DMS79 (cell line): ENCODE data around the gene C21orf58.
A peak's percentile ranks its signal among the peaks of the same experiment; 100 is the strongest.

ENCODE experiments used
- DNase-seq: peaks from one replicate; lab custom pipeline; 2025; lab: John Stamatoyannopoulos, UW

The C21orf58 gene

DNA sequence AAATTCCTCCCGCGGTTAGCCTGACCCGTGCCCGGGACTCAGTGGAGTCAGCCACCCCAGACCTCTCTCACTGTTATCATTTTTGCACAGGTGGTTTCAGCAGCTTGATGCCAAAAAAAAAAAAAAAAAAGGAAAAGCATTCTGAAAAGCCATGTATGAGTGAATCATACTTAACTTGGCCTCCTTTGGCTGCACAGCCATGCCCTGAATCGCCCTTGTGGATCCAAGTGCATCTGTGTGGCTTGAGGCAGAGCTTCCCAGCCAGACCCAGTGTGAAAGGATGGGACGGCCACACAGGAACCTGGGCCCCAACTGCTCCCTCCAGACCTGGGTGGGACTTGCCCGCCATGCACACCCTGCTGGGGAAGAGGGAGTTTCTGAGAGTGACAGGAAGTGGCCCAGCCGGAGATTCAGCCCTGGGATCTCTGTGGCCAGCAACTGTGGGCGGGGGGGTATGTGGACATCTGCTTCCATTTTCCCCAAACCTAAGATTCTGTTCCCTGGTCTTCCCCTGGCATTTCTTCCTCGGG, 29.0 kb downstream of the C21orf58 start:
- no peak for DNase-seq

- DNase-seq = no peak
These were observed 32.1 kb downstream of the C21orf58 start for GRCh38 chr21:46291561-46291960.

GRCh38 chr21:46289655-46290179, 34.0 kb downstream of the C21orf58 start:
- DNase-seq = no peak

DNA sequence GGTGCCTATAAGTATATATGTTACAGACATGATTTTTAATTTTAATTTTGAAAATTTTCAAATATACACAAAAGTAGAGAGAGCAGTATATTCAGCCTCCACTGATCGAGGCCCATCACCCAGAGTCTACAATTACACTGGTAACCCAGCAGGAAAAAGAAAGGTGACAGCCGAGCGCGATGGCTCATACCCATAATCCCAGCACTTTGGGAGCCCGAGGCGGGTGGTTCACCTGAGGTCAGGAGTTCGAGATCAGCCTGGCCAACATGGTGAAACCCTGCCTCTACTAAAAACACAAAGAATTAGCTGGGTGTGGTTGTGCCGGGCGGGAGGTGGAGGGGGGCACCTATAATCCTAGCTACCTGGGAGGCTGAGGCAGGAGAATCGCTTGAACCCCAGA, 36.1 kb downstream of the C21orf58 start:
- DNase-seq = no peak

GRCh38 chr21:46286648-46287002, 37.0 kb downstream of the C21orf58 start:
- DNase-seq = peak; percentile 56

GRCh38 chr21:46285761-46286647, 37.7 kb downstream of the C21orf58 start, which contains the start of gene YBEY:
YBEY (plus strand) TSS chr21:46286342; CDS start chr21:46286914, 572 bp downstream.
- DNase-seq = peak; percentile 80

- no peak for DNase-seq
These were observed 38.4 kb downstream of the C21orf58 start, which contains the start of gene MCM3AP for GRCh38 chr21:46285206-46285661. MCM3AP (minus strand) TSS chr21:46285611; CDS start chr21:46285286, 325 bp downstream.

DNA sequence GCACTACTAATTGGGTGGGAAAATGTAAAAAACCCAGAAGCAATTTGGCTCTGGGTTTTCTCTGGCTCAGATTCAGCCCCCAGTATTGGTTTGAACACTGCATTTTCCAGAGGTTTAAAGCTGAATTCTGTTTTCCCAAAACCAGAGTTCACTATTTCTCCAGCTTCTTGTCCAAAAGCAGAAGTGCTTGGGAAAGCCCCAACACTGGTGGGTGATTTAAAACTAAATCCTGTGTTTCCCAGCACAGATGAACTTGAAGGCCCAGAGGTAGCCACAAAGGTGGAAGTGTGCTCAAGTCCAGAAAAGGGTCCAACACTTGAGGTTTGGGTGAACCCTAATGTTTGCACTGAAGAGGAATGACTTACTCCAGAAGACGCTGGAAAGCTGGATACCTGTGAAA, 38.9 kb downstream of the C21orf58 start:
- DNase-seq = no peak

DNA sequence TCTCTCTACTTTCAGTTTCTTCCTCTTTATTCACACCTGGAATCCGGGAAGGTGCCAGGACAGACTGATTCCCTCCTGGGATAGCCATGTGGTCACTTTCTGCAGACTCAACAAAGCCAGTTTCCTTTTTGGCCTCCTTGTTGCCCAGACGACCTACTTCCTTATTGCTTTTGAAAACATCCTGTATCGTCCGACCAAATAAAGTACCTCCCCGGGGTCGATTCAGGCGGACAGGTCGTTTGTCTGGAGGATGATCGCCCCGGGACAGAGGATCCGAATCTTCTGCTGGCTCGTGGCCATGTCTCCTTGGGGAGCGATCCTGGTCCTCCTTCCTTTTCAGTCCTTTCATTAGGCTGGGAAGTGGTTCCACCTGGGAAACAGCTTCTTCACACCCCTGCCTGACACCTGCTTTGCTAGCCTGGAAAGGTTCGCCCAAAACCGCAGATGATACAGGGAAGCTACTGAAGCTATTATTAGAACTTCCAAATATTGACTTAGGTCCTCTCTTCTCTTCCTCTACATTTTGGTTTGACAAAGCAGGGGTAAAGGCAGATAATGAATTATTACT, 39.5 kb downstream of the C21orf58 start:
- DNase-seq = no peak

- no peak for DNase-seq
These were observed 48.8 kb downstream of the C21orf58 start for GRCh38 chr21:46274797-46275390.

- DNase-seq = no peak
These were observed 50.3 kb downstream of the C21orf58 start for GRCh38 chr21:46273341-46273740.

GRCh38 chr21:46269466-46269865, 54.2 kb downstream of the C21orf58 start:
- no peak for DNase-seq

DNA sequence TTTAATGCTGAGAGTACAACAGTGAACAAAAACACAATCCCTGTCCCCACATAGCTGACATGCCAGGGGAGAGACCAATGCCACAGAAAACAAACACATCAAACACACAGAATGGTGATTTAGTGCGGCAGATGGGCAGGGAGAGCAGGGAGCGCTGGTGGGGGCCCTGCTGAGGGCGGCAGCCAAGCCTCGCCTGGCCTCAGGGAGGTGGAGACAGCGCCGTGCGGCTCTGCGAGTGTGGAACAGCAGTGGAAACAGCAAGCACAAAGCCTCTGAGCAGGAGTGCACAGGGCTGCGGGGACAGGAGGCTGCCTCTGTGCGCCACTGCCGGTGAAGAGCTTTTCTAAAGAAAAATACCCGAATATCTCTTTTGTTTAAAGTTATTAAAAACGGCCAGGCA, 55.3 kb downstream of the C21orf58 start:
- no peak for DNase-seq

DNA sequence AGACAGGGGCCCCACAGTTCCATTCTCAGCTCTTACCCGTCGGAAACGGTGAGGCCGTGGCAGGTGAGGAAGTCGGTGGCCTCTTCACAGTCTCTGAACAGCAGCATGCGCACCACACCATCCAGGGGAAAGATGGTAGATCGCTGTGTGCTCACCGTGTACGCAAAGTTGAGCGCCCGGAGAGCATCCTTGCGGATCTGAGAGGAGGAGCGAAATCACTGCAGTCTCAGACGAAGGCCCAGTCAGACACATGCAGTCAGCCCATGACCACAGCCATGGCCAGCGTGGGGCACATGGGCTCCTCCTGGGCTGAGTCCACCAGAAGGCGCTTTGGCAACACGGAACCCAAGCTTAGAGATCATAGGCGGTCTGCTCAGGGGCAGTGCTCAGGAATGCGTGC, 56.7 kb downstream of the C21orf58 start:
- no peak for DNase-seq

DNA sequence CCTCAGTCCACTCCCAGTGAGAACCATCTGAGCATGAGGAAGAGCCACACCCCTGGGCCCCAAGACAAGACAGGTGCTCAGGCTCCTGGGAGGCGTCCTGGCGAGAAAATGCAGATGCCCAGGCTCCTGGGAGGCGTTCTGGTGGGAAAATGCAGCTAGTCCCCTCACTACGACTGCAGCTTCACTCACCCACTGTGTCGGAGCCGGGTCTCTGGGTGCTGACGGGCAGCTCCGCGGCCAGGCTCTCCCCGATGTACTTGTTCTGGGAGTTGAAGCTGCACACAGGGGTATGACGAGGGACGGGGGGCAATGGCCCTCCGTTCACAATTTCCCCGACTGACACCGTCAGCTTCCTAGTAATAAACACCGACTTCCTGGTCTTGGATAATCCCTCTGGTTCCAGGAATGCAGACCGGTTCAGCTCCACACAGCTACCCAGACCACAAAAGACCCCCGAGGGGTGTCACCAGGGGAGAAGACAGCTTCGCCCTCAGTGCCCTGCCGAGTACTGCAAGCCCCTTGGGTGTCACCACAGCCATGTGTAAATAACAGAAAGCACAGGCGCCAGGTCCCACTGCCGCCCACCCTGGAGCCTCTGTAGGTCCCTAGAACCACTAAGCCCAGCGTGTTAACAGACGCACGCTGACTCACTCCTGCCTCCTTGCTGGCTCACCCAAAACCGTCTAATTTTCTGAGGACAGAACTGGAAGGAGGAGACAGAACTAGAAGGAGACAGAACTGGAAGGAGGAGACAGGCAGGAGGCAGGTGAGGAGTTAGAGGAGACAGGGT, 57.7 kb downstream of the C21orf58 start:
- no peak for DNase-seq

DNA sequence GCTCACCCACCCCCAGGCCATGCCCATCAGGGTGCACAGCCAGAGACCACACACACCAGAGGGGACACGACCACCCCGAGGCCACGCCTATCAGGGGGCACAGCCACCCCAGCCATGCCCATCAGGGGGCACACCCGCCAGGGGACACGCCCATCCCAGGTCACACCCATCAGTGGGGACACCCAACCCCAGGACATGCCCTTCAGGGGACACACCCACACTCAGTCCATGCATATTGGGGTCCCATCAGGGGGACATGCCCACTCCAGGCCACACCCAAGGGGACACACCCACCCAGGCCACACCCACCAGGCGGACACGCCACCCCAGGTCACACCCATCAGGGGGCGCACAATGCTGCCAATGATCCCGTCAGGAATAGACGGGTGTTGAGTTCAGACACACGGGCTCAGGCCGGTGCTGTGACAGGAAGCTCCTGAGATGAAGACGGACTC, 59.0 kb downstream of the C21orf58 start:
- no peak for DNase-seq

DNA sequence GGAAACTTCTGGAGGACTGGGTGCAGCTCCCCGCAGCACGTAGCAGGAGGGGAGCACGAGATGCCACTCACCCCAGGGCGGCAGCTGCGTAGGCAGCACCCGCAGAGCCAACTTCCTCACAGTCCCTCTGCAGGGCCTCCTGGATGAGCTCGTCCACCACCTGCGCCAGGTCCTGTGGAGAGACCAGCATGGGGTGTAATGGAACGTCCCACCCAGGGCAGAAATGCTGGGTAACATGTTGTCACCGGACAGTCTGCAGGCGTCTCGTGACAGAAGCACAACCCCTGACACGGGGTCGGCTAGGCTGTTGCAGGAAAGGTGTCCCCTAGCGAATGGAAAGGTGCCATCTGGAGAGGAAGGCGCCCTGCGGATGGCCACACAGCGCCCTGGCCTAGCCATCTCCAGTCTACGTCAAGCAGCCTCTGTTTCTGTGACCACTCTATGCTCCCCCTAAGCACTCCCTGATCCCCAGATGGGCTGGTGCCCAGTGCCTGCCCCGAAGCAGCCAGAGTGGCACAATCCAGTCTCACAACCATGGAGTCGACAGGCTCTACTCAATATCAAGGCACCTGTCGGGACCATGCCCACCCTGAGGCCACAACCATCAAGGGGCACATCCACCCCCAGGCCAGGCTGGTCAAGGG, 59.5 kb downstream of the C21orf58 start:
- no peak for DNase-seq

DNA sequence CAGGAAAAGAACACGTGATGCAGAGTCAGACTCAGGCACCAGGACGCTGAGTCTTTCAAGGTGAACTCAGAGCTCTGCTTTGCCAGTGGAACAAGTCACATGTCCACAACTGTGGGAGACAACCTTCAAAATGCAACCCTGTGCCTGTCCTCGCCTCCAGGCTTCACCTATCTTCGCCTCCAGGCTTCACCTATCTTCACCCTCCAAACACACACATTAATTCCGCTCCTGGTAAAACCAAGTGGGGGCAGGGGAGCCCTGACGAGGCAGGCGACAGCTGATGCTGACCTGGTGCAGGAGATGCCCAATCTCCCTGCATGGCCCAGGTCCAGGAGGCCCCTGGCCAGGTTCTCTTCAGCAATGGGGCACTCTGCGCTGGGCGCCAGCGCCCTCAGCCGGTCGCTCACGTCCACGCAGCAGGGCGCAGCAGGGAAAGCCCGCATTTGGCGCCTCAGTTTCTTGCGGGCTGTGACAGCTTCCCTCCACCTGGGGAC, 67.1 kb downstream of the C21orf58 start:
- no peak for DNase-seq

GRCh38 chr21:46255758-46256337, 67.8 kb downstream of the C21orf58 start:
- no peak for DNase-seq

- no peak for DNase-seq
These were observed 68.5 kb downstream of the C21orf58 start for GRCh38 chr21:46255166-46255565.
